IMR-90 (cell line): ENCODE measurements around the gene PPP1R9B. TPM values are rescaled to one million over a fixed set of nuclear protein-coding genes. Genes with fewer than 3 reads are reported as not detected.

ENCODE experiments used
- ATAC-seq: fragments of 200-7000 bp; cut with Tn5 transposase; 2 replicates; pipeline ENCODE4 v1.9.1; 2020; ENCODE audit warnings: low read depth, mild to moderate bottlenecking, moderate library complexity
- BruUV-seq: library from RNA; stranded (reverse); fragments of 400-500 nt; replicated peaks from 2 replicates; lab custom pipeline; 2021; lab: Mats Ljungman, UMichigan
- CTCF ChIA-PET: fragments of 300-600 bp; formaldehyde crosslinking; extraction: SDS; loops from one replicate; lab custom pipeline; 2021; ENCODE audit warnings: antibody characterized with exemption; lab: Yijun Ruan, JAX
- POLR2A ChIA-PET: fragments of 300-600 bp; sonication (Branson Sonifier 250); formaldehyde crosslinking; loops from one replicate; lab custom pipeline; 2022; ENCODE audit warnings: antibody characterized with exemption; ENCODE audit not compliant: unreplicated experiment; lab: Charles Lee
- DNase-seq: peaks from one replicate; pipeline ENCODE4 v3.0.0; 2013
- H2AFZ ChIP-seq: replicated peaks from 2 replicates; pipeline ENCODE3; 2013; ENCODE audit warnings: low read length, mild to moderate bottlenecking; ENCODE audit not compliant: poor library complexity
- H2AK5ac ChIP-seq: 2 replicates; pipeline ENCODE4 v1.6.1; 2013; ENCODE audit warnings: low read depth, low read length, inconsistent platforms
- H2AK9ac ChIP-seq: replicated peaks from 2 replicates; pipeline ENCODE3; 2013; ENCODE audit warnings: mild to moderate bottlenecking, low read depth, low read length, moderate library complexity; ENCODE audit not compliant: poor library complexity
- H2BK120ac ChIP-seq: 2 replicates; pipeline ENCODE4 v1.6.1; 2013; ENCODE audit warnings: low read depth, low read length, inconsistent platforms
- H2BK15ac ChIP-seq: 3 replicates; pipeline ENCODE4 v1.6.1; 2013; ENCODE audit warnings: low read depth, low read length, inconsistent platforms
- H2BK20ac ChIP-seq: 2 replicates; pipeline ENCODE4 v1.6.1; 2013; ENCODE audit warnings: low read depth, mild to moderate bottlenecking, inconsistent platforms, low read length, moderate library complexity
- H2BK5ac ChIP-seq: 2 replicates; pipeline ENCODE4 v1.6.1; 2013; ENCODE audit warnings: mild to moderate bottlenecking, low read depth, low read length, inconsistent platforms; ENCODE audit not compliant: poor library complexity, severe bottlenecking
- H3K14ac ChIP-seq: replicated peaks from 2 replicates; pipeline ENCODE4 v1.6.1; 2013; ENCODE audit warnings: low read depth, low read length, inconsistent platforms
- H3K18ac ChIP-seq: 2 replicates; pipeline ENCODE4 v1.6.1; 2013; ENCODE audit warnings: low read depth, low read length, control low read depth
- H3K23ac ChIP-seq: 2 replicates; pipeline ENCODE4 v1.6.1; 2013; ENCODE audit warnings: low read depth, low read length, inconsistent platforms
- H3K27ac ChIP-seq: 2 replicates; pipeline ENCODE4 v1.5.1; 2013; ENCODE audit warnings: mild to moderate bottlenecking, control low read depth, low read length; ENCODE audit not compliant: insufficient read depth
- H3K27me3 ChIP-seq: 2 replicates; pipeline ENCODE4 v1.6.1; 2013; ENCODE audit warnings: low read length; ENCODE audit not compliant: control insufficient read depth, insufficient read depth
- H3K36me3 ChIP-seq: 2 replicates; pipeline ENCODE4 v1.6.1; 2013; ENCODE audit warnings: low read length, mixed read lengths; ENCODE audit not compliant: control insufficient read depth, insufficient read depth
- H3K4ac ChIP-seq: 2 replicates; pipeline ENCODE4 v1.6.1; 2013; ENCODE audit warnings: low read depth, low read length, inconsistent platforms
- H3K4me1 ChIP-seq: 2 replicates; pipeline ENCODE4 v1.6.1; 2013; ENCODE audit warnings: low read length, mixed read lengths; ENCODE audit not compliant: control insufficient read depth, insufficient read depth
- H3K4me2 ChIP-seq: 2 replicates; pipeline ENCODE4 v1.6.1; 2013; ENCODE audit warnings: low read depth, mild to moderate bottlenecking, control low read depth, low read length, moderate library complexity
- H3K4me3 ChIP-seq: 2 replicates; pipeline ENCODE4 v1.5.1; 2013; ENCODE audit warnings: low read depth, mild to moderate bottlenecking, control low read depth, low read length, moderate library complexity; ENCODE audit not compliant: insufficient read depth
- H3K56ac ChIP-seq: 2 replicates; pipeline ENCODE4 v1.6.1; 2013; ENCODE audit warnings: low read length, inconsistent platforms; ENCODE audit not compliant: insufficient read depth; ENCODE audit errors: extremely low read depth
- H3K79me1 ChIP-seq, 2 experiments: 2 replicates each; pipeline ENCODE4 v1.6.1; 2013; ENCODE audit warnings: low read length in 2 of 2, inconsistent platforms in 1 of 2, low read depth in 1 of 2
- H3K9ac ChIP-seq: 2 replicates; pipeline ENCODE4 v1.6.1; 2013; ENCODE audit warnings: low read depth, low read length, control low read depth
- H3K9me1 ChIP-seq: 2 replicates; pipeline ENCODE4 v1.6.1; 2013; ENCODE audit warnings: low read length, inconsistent platforms; ENCODE audit not compliant: insufficient read depth
- H3K9me3 ChIP-seq: 2 replicates; pipeline ENCODE4 v1.6.1; 2013; ENCODE audit warnings: low read length; ENCODE audit not compliant: control insufficient read depth, insufficient read depth
- H4K20me1 ChIP-seq: 2 replicates; pipeline ENCODE4 v1.6.1; 2013; ENCODE audit warnings: low read length, inconsistent platforms; ENCODE audit not compliant: insufficient read depth
- H4K5ac ChIP-seq: 2 replicates; pipeline ENCODE4 v1.6.1; 2013; ENCODE audit warnings: mild to moderate bottlenecking, low read depth, low read length, control low read depth
- H4K8ac ChIP-seq, 2 experiments: 2 replicates each; pipeline ENCODE4 v1.6.1; 2013; ENCODE audit warnings: low read depth in 2 of 2, low read length in 2 of 2, control low read depth in 1 of 2, inconsistent platforms in 1 of 2
- H4K91ac ChIP-seq: 2 replicates; pipeline ENCODE4 v1.6.1; 2013; ENCODE audit warnings: low read depth, low read length, inconsistent platforms; ENCODE audit not compliant: insufficient read depth
- BHLHE40 ChIP-seq: fragments of 150-350 bp; IDR thresholded peaks from 2 replicates; pipeline ENCODE4 v1.6.1; 2016; ENCODE audit warnings: mild to moderate bottlenecking, low read depth, low read length
- MAFK ChIP-seq: IDR thresholded peaks from 2 replicates; pipeline ENCODE4 v1.6.1; 2012; ENCODE audit warnings: low read depth, low read length, improper control_type of control experiment
- MAZ ChIP-seq: IDR thresholded peaks from 2 replicates; pipeline ENCODE4 v1.6.1; 2012; ENCODE audit warnings: low read depth, mild to moderate bottlenecking, low read length, improper control_type of control experiment, moderate library complexity, borderline replicate concordance
- NFE2L2 ChIP-seq: fragments of 150-350 bp; IDR thresholded peaks from 2 replicates; pipeline ENCODE4 v1.6.1; 2016; ENCODE audit warnings: low read depth, mild to moderate bottlenecking, low read length
- POLR2A ChIP-seq: IDR thresholded peaks from 2 replicates; pipeline ENCODE4 v1.6.1; 2012; ENCODE audit warnings: mild to moderate bottlenecking, low read depth, low read length
- RCOR1 ChIP-seq: IDR thresholded peaks from 2 replicates; pipeline ENCODE4 v1.6.1; 2012; ENCODE audit warnings: mild to moderate bottlenecking, low read length, improper control_type of control experiment; ENCODE audit not compliant: insufficient replicate concordance
- RFX5 ChIP-seq: IDR thresholded peaks from 2 replicates; pipeline ENCODE4 v1.8.0; 2012; ENCODE audit warnings: low read depth, mild to moderate bottlenecking, low read length, moderate library complexity
- USF2 ChIP-seq: fragments of 150-350 bp; IDR thresholded peaks from 2 replicates; pipeline ENCODE4 v1.6.1; 2017; ENCODE audit warnings: mild to moderate bottlenecking, antibody characterized with exemption, low read length, low read depth
- WGBS, 2 experiments: methylation state at CpG; one replicate each; pipeline versions ENCODE4 v1.1.5 to v1.1.7; 2013; ENCODE audit warnings: missing lambda C conversion rate in 2 of 2; ENCODE audit not compliant: insufficient read length in 1 of 2; ENCODE audit errors: extremely low coverage in 2 of 2; 5-methylcytosine and 5-hydroxymethylcytosine counted together
- dilution Hi-C: fragments of 300-500 bp; cut with HindIII; formaldehyde crosslinking; loops from one replicate; pipeline ENCODE4 v1.14.3; 2018; ENCODE audit warnings: low sequenced_read_pairs; ENCODE audit not compliant: unreplicated experiment
- in situ Hi-C: fragments of 300-500 bp; cut with MboI; formaldehyde crosslinking; loops from 3 replicates; pipeline ENCODE4 v1.14.3; 2019; ENCODE audit warnings: low sequenced_read_pairs, inconsistent platforms, mixed read lengths
- intact Hi-C: fragments of 100-400 bp; cut with micrococcal nuclease; formaldehyde crosslinking; loops from 2 replicates; pipeline ENCODE4 v1.10.0; 2022
- polyA plus RNA-seq, 3 experiments: library from polyadenylated mRNA; depleted of rRNA; stranded (reverse); fragments of >200 nt; gene quantifications; 2 replicates each; pipeline ENCODE4 v1.2.3, GENCODE V29; 2012; ENCODE audit warnings: low replicate concordance in 1 of 3
- total RNA-seq: library from RNA; depleted of rRNA; stranded (reverse); fragments of >200 nt; gene quantifications from 2 replicates; pipeline ENCODE4 v1.2.3, GENCODE V29; 2012
- TF ChIP-seq, protein P1 (sequence below): conservative IDR thresholded peaks from 2 replicates; pipeline ENCODE4 v1.5.1; 2012; ENCODE audit warnings: mild to moderate bottlenecking, low read depth, low read length, improper control_type of control experiment

PPP1R9B gene
- total and polyA plus RNA-seq, 2 of the 4 experiments (the other 2 are of a cell fraction), result 23.0 to 28.0 TPM

GRCh38 chr17:50151041-50151936, 812 bp upstream of the PPP1R9B start:
- peak; percentile 89 for DNase-seq
- H3K36me3 ChIP-seq, result 0 out of 2 replicates have a peak, but pooled peaks cover 1% of the 10 kb centered on the region
- peak overlapping the region; percentile 93 for H3K14ac ChIP-seq
- peak overlapping the region; percentile 99 for H2AK5ac ChIP-seq
- H3K9me3 ChIP-seq, result no peaks in the 10 kb centered on the region
- peak overlapping the region; percentile 97 for H3K4me2 ChIP-seq
- peaks cover 0 to 49% of the 10 kb centered on the region in 2 experiments; a peak in 2 of 4 replicates for H3K79me1 ChIP-seq
- no peaks in the 10 kb centered on the region for H3K27me3 ChIP-seq
- peak overlapping the region; percentile 97 for H3K23ac ChIP-seq
- H3K9me1 ChIP-seq, result peaks cover 4% of the 10 kb centered on the region; the same call in 1 of the 2 replicates
- peaks cover 24% of the 10 kb centered on the region for H3K4me1 ChIP-seq
- peak overlapping the region; percentile 97 for H2AK9ac ChIP-seq
- no TSS peak for BruUV-seq
- peak overlapping the region; percentile 94 for H2BK5ac ChIP-seq
- CTCF ChIA-PET, result interaction anchor here (0.5 to 1.2 kb wide), 4 partner anchors 10 to 211 kb away, joined by 3 to 4 read pairs (median 3); no protein-coding TSS in a partner anchor
- H3K9ac ChIP-seq, result peak overlapping the region; percentile 92
- peak overlapping the region; percentile 90; the same call in 2 of the 3 replicates for H2BK15ac ChIP-seq
- TF ChIP-seq POLR2A (0 out of 2 replicates have a peak, but pooled peaks have one; percentile 24), BHLHE40 (no peak), USF2 (no peak), NFE2L2 (no peak), RFX5 (no peak), MAFK (no peak), RCOR1 (peak; percentile 10), MAZ (peak; percentile 90)
- TF ChIP-seq, protein P1, sequence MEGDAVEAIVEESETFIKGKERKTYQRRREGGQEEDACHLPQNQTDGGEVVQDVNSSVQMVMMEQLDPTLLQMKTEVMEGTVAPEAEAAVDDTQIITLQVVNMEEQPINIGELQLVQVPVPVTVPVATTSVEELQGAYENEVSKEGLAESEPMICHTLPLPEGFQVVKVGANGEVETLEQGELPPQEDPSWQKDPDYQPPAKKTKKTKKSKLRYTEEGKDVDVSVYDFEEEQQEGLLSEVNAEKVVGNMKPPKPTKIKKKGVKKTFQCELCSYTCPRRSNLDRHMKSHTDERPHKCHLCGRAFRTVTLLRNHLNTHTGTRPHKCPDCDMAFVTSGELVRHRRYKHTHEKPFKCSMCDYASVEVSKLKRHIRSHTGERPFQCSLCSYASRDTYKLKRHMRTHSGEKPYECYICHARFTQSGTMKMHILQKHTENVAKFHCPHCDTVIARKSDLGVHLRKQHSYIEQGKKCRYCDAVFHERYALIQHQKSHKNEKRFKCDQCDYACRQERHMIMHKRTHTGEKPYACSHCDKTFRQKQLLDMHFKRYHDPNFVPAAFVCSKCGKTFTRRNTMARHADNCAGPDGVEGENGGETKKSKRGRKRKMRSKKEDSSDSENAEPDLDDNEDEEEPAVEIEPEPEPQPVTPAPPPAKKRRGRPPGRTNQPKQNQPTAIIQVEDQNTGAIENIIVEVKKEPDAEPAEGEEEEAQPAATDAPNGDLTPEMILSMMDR, result peak; percentile 75
- H3K27ac ChIP-seq, result peak overlapping the region; percentile 97
- H4K91ac ChIP-seq, result peak overlapping the region; percentile 97
- peak; percentile 71 for ATAC-seq
- peaks cover 29% of the 10 kb centered on the region for H4K20me1 ChIP-seq
- H3K56ac ChIP-seq, result peak overlapping the region; percentile 79
- peak overlapping the region; percentile 88 to 98 for H4K8ac ChIP-seq
- H2AFZ ChIP-seq, result peak overlapping the region; percentile 98
- peak overlapping the region; percentile 86 for H3K4me3 ChIP-seq
- WGBS, 2 experiments, result no CpG with 5 or more reads among the region's 40 CpGs
- dilution Hi-C loops, result no loop called here
- intact Hi-C loops, result loop anchor here (1.0 kb wide), 1 partner anchor 36 kb away; no protein-coding TSS in a partner anchor
- H4K5ac ChIP-seq, result peak overlapping the region; percentile 90
- in situ Hi-C loops, result no loop called here
- H2BK120ac ChIP-seq, result peak overlapping the region; percentile 89
- H2BK20ac ChIP-seq, result peak overlapping the region; percentile 64; the same call in 1 of the 2 replicates
- POLR2A ChIA-PET, result interaction anchor here (0.5 to 1.0 kb wide), 4 partner anchors 22 to 116 kb away, joined by 3 to 4 read pairs (median 4); partner anchors contain the start of gene SAMD14
- peak overlapping the region; percentile 100 for H3K4ac ChIP-seq
- H3K18ac ChIP-seq, result peak overlapping the region; percentile 81
